Upper lobe of left lung (tissue), 4 donors: Measurements from ENCODE around the gene TMEM86A.

Source experiments
- CTCF ChIP-seq, 6 experiments: fragments of 450-650 bp in 4 of 6; fragments of 200-600 bp in 2 of 6; sonication (generic) in 2 of 6; IDR thresholded peaks; one replicate each; pipeline ENCODE4 v1.5.1; 2016 to 2019; ENCODE audit warnings: antibody characterized with exemption in 6 of 6
- POLR2AphosphoS5 ChIP-seq, 2 donors: sonication (generic); formaldehyde crosslinking; IDR thresholded peaks; one replicate each; pipeline ENCODE4 v1.5.1; 2017; ENCODE audit warnings: antibody characterized with exemption in 2 of 2

DNA sequence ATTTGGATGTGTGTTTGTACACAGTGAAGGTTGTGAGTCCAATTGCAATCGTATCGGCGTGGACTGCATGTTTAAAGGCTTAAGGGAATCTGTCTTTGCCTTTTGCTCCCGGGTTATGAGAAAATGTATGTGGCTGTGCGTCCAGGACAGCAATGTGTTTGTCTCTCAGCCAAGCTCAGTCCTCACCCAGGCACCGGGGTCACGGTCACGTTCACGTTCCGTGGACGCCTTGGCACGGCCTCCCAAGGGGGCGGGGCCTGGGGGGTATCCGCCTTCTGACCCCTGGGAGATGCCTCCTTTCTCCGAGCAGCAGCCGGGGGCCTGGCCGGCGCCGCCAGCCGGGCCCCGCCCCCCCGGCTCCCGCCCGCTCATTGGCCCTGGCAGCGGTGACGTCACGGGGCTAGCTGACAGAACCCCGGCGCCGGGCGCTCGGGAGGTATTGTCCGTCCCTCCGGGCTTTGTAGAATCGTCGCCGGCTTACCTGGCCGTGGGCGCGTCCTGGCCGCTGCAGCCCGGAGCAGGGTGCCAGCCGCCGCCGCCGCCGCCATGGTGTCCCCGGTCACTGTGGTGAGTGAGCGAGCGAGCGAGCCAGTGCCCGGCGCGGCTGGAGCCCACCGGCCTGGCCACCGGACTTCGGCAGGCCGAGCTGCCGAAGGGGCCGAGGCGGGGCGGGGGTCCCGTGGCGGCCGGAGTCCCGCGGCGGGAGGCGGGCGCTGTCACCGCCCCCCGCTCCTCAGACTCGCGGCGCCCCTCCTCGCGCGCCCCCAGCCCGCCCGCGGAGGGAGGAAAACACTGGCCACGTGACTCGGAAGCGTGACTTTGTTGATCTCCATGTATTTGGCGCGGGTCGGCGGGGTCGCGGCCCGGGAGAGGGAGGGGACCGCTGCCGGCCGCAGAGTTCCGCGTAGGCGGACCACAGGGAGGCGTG lies at the start of gene TMEM86A:
- TF ChIP-seq CTCF (IDR thresholded peaks at IDR 0.05) = peak in 1 of 6 experiments; percentile 6
- TF ChIP-seq POLR2AphosphoS5 (IDR thresholded peaks at IDR 0.05) = peak; percentile 53 to 86
